Urinary bladder (tissue), 4 donors: ENCODE results near the gene LMLN. TPM values are rescaled to one million over a fixed set of nuclear protein-coding genes. Genes with fewer than 3 reads are reported as not detected.
A peak's percentile ranks its signal among the peaks of the same experiment; 100 is the strongest.
"Not testable (repeated sequence)": the region's sequence is repeated elsewhere in the genome, so short reads cannot be mapped to it uniquely, and the experiment has no call there.

Experiments
- DNase-seq: peaks from one replicate; pipeline ENCODE4 v3.0.0-alpha.2; 2015; ENCODE audit errors: extremely low spot score
- H3K27ac ChIP-seq: one replicate; pipeline ENCODE4 v1.5.1; 2013; ENCODE audit warnings: low read depth, mild to moderate bottlenecking, moderate library complexity
- H3K36me3 ChIP-seq: one replicate; pipeline ENCODE4 v1.6.1; 2013; ENCODE audit warnings: mild to moderate bottlenecking, moderate library complexity; ENCODE audit not compliant: insufficient read depth
- H3K4me1 ChIP-seq: one replicate; pipeline ENCODE4 v1.6.1; 2013; ENCODE audit warnings: mild to moderate bottlenecking, moderate library complexity; ENCODE audit not compliant: insufficient read depth
- H3K4me3 ChIP-seq: one replicate; pipeline ENCODE4 v1.5.1; 2013; ENCODE audit warnings: low read depth, low read length
- WGBS: extraction: QIAGEN DNeasy Blood & Tissue Kit; methylation state at CpG from one replicate; pipeline ENCODE4 v1.1.7; 2013; 5-methylcytosine and 5-hydroxymethylcytosine counted together
- polyA plus RNA-seq: library from polyadenylated mRNA; stranded (reverse); fragments of 200-250 nt; gene quantifications from one replicate; pipeline ENCODE4 v1.2.3, GENCODE V29; 2013
- total RNA-seq: library from RNA; depleted of rRNA; stranded (reverse); fragments of >200 nt; gene quantifications from one replicate; pipeline ENCODE4 v1.2.3, GENCODE V29; 2014
- donor health status: healthy with polysubstance abuse.
- donor health status: healthy.

The LMLN gene
- total and polyA plus RNA-seq, 2 donors = 2.4 to 13.9 TPM

DNA sequence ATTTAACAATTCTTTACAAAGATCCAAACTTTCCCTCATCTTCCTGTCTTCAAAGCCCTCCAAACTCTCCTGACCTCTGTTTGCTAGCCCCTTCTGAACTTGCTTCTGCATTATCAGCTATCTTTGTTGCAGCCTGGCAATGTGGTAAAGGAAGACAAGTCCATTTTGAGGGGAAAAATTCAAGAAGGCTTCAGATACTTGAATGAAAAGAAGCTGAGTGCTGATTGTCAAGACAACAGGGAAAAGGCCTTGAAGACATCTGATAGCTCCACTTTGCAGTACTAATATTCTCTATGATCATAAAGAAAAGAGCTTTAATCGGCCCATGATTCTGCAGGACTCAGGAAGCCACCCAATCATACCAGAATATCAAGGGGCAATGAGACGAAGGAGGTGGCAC is 91.8 kb downstream of the LMLN start:
- Histone ChIP-seq H3K27ac (no peak overlapping the region), H3K36me3 (no peaks in the 10 kb centered on the region), H3K4me3 (no peak overlapping the region), H3K4me1 (no peaks in the 10 kb centered on the region)
- 64% methylated on average over 2 of the region's 2 CpGs for WGBS
- DNase-seq = no peak

GRCh38 chr3:198053462-198053861 is 93.4 kb downstream of the LMLN start:
- not testable (repeated sequence) for H3K27ac ChIP-seq

DNA sequence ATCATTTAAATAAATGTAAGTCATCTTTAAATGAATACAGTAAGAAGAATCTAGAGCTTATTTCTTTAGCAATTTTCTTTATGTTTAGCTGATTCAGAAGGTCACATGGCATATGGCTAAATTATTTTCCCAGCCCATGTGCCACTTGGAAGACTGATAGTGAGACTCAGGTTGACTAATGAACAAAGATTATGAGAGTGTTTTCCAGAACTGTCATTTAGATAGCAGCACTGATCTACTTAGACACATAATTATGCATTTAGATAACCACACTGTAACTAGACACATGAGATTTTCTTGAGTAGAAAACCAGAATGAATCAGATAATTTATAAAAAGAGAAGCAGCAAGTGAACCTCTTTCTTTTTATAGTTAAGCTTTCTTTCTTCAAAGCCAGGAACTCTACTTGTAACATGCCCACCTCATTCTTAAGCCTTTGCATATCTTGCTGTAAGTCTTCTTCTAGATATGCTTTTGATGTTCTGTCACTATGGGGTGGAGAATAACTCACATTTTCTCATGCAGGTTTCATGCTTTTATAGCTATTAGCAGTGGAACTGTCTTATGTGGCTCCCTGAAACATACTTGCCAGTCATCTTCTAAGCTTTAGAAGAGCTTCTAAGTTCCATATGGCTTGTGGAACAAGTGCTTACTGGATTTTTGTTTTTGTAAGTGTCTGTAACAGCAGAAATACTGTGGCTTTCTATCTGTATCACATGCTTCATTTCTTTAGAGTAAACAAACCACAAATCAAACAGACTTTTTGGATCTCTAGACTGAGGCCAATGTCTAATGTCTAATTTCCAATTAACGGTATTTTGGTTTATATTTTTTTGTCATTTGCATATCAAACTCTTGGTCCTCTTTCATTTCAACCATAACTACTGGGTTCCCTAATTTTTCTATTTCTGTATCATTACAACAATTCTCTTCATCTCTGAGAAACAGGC is 101.4 kb downstream of the LMLN start:
- Histone ChIP-seq H3K36me3 (no peaks in the 10 kb centered on the region), H3K27ac (no peak overlapping the region), H3K4me1 (no peaks in the 10 kb centered on the region), H3K4me3 (no peak overlapping the region)
- 62% methylated on average over 1 of the region's 1 CpG for WGBS
- no peak for DNase-seq

More at GRCh38 chr3:198053462-198053861, 93.4 kb downstream of the LMLN start:
- not testable (repeated sequence) for H3K36me3 ChIP-seq, DNase-seq, H3K4me3 ChIP-seq, H3K4me1 ChIP-seq

GRCh38 chr3:198062068-198062465 is 102.0 kb downstream of the LMLN start:
- no peak for DNase-seq
- Histone ChIP-seq H3K4me3 (no peak overlapping the region), H3K36me3 (no peaks in the 10 kb centered on the region), H3K27ac (no peak overlapping the region), H3K4me1 (no peaks in the 10 kb centered on the region)
- 51% methylated on average over 1 of the region's 1 CpG for WGBS

DNA sequence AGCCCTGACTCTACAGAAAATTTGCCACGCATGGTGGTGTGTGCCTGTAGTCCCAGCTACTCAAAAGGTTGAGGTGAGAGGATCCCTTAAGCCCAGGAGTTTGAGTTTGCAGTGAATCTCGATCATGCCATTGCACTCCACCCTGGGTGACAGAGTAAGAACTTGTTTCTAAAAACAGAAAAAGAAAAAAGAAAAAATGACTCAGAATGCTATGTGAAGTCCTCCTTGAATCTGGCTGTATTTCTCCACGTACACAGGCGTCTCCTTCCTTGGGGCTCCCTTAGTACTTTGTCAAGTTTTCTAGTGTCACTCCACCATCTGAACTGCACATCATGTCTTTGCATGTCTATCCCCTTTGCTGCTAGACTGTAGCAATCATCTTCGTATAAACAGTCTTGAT is 104.4 kb downstream of the LMLN start:
- 69% methylated on average over 5 of the region's 5 CpGs for WGBS

DNA sequence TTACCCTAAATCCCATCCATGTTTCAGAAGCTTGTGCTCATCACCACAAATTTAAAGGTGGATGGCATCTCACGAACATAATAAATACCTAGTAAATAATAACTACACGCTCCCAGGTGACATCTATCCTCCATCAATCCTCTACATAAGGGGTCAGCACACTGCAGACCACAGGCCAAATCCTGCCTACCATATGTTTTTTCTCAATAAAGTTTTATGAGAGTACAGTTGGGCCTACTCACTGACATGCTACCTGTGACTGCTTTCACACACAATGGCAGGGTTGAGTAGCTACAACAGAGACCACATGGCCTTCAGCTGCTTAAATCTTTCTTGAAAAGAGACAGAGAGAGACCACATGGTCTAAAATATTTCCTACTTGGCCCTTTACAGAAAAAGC is 105.9 kb downstream of the LMLN start:
- H3K27ac ChIP-seq = no peak overlapping the region
- 87% methylated on average over 2 of the region's 2 CpGs for WGBS

More for the DNA sequence above, 104.4 kb downstream of the LMLN start:
- no peak overlapping the region for H3K27ac ChIP-seq
- H3K4me3 ChIP-seq = no peak overlapping the region
- H3K36me3 ChIP-seq = no peaks in the 10 kb centered on the region
- H3K4me1 ChIP-seq = no peaks in the 10 kb centered on the region
- no peak for DNase-seq

DNA sequence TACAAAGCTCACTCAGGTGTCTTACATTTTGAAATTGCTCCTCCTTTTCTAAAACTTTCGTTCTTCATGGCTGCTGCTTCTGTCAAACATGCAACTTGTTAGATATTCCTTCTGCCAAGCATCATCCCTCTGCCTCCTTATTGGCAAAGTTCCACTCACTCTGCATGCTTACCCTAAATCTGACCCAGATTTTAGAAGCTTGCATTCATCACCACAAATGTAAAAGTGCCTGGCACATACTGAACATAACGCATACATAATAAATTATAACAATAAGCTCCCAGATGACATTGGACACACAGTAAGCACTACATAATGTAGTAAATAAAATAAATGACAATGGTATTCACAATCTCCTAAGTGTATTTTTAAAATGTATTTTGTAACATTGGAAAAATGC is 107.4 kb downstream of the LMLN start:
- DNase-seq = no peak
- Histone ChIP-seq H3K36me3 (no peaks in the 10 kb centered on the region), H3K4me1 (no peaks in the 10 kb centered on the region), H3K27ac (no peak overlapping the region), H3K4me3 (no peak overlapping the region)
- 33% methylated on average over 2 of the region's 2 CpGs for WGBS

More for the DNA sequence above, 105.9 kb downstream of the LMLN start:
- Histone ChIP-seq H3K36me3 (no peaks in the 10 kb centered on the region), H3K4me1 (no peaks in the 10 kb centered on the region), H3K4me3 (no peak overlapping the region)
- no peak for DNase-seq

DNA sequence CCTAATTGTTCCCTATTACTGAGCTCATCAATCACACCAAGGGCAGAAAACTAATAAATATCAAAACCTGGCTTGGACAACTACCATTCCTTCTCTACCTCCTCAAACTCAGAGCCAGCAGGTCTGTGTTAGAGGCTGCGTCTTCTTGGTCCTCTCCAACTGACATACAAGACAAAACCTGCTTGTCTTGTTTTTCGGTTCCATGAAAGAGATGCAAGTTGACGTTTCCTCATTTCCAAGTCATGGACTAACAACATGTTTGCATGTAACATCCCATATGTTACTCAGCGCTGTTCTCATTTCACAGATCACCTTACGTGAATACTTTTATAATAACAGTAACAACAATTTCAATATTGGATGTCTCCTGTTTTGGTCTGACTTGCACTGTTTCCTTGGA is 110.9 kb downstream of the LMLN start:
- Histone ChIP-seq H3K4me3 (no peak overlapping the region), H3K4me1 (no peaks in the 10 kb centered on the region), H3K27ac (no peak overlapping the region), H3K36me3 (no peaks in the 10 kb centered on the region)
- 86% methylated on average over 5 of the region's 5 CpGs for WGBS
- DNase-seq = no peak

- H3K27ac ChIP-seq = no peak overlapping the region
- H3K4me3 ChIP-seq = no peak overlapping the region
- WGBS = 67% methylated on average over 4 of the region's 4 CpGs
- H3K36me3 ChIP-seq = no peaks in the 10 kb centered on the region
- DNase-seq = no peak
- no peaks in the 10 kb centered on the region for H3K4me1 ChIP-seq
Measured at GRCh38 chr3:198071602-198072287, 111.7 kb downstream of the LMLN start.

DNA sequence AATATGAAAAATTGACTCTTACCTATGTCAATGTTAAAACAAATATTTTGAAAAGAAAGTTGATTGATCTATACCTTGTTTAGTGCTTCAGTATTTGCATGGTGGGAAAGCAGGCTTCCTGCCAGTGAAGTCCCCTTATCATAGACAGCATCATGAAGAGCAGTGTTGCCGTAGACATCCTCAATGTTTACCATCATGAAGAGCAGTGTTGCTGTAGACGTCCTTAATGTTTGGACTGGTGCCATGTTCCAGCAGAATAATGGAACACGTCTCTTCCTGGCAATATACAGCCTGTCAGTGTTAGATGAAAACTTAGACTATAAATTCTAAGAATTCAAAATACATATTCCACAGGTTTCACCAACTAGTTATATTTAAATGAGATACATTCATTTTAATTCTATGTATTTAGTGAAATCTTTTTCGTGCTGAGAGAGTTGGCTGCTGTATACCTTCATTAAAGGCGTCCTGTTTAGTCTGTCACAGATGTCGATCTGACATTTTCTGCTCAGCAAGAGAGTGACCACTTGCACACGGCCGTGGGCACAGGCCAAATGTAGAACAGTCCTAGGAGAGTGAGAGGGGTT is 116.8 kb downstream of the LMLN start:
- no peak overlapping the region for H3K27ac ChIP-seq
- no peaks in the 10 kb centered on the region for H3K4me1 ChIP-seq
- 37% methylated on average over 8 of the region's 8 CpGs for WGBS
- no peaks in the 10 kb centered on the region for H3K36me3 ChIP-seq
- DNase-seq = no peak
- no peak overlapping the region for H3K4me3 ChIP-seq

DNA sequence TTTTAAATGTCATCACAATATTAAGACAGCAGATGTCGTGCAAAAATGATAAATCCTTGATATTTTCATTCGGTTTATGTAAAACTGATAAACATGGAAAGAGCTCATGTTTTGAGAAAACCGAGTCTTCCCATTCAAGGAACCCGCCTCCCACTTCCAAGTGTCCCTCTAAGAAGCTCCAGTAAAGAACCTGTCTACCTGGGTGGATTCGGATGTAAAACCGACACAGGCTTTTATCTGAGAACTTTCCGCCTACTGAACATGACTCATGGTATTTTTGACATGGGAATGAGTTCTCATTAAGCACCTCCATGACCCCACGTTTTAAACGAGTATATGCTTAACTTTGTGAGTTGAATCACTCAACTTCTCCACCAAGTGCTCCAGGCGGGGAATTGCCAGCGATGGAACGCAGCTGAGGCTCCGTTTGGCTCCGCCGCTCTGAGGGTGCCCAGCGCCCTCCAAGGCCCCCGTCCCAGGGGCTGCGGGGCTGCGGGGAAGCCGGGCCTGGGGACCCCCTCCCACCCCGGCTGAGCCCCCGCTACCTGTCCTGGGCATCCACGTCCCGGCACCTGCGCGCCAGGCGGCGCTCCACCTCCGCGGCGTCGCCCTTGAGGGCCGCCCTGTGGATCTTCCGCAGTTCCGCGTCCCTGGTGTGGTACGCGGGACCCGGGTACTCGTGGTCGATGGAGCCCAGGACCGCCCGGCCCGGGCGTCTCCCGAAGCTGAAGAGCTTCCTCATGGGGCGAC is 119.9 kb downstream of the LMLN start:
- Histone ChIP-seq H3K4me3 (peak overlapping the region; percentile 7), H3K4me1 (no peaks in the 10 kb centered on the region), H3K36me3 (no peaks in the 10 kb centered on the region), H3K27ac (no peak overlapping the region)
- WGBS = 8% methylated on average over 47 of the region's 47 CpGs
- no peak for DNase-seq

- H3K4me1 ChIP-seq = no peaks in the 10 kb centered on the region
- WGBS = 1% methylated on average over 86 of the region's 86 CpGs
- H3K27ac ChIP-seq = no peak overlapping the region
- DNase-seq = no peak
- H3K4me3 ChIP-seq = peak overlapping the region; percentile 7
- H3K36me3 ChIP-seq = no peaks in the 10 kb centered on the region
Measured at GRCh38 chr3:198080521-198081384, 120.7 kb downstream of the LMLN start.
